ENCODE data around the gene SH3GL1.

Gene SH3GL1

DNA sequence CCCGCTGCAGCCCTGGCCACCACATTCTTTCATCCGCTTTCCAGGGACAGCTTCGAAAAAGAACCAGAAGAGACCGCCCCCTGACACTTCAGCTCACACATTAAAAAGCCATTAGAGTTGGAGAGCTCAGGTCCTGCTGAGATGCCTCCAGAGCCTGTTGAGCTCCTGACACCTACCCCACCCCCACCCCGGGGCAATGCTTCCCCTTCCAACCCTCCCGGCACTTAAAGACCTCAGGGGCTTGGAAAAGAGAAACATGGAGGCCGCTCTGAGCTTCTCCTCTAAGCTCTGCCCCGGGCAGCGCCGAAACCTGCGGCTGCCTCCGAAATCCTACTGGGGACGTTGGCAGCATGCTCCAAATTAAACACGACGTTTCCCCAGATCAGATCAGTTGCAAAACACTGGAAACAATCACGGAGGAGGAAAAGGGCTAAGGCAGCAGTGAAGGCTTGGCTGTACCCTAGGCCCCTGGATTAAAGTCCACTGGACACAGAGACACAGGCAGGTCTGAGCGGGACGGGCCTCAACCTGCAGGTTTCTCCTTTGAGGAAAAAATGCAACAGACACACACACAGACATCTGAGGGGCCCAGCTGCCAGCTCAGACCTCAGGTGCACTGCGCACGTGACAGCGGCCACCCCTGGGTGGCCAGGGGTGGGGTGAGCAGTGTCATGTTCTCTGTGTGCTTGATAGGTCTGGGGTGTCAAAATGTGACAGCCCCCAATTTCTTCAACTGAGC is 9.6 kb downstream of the SH3GL1 start:
- TF ChIP-seq, protein P1, sequence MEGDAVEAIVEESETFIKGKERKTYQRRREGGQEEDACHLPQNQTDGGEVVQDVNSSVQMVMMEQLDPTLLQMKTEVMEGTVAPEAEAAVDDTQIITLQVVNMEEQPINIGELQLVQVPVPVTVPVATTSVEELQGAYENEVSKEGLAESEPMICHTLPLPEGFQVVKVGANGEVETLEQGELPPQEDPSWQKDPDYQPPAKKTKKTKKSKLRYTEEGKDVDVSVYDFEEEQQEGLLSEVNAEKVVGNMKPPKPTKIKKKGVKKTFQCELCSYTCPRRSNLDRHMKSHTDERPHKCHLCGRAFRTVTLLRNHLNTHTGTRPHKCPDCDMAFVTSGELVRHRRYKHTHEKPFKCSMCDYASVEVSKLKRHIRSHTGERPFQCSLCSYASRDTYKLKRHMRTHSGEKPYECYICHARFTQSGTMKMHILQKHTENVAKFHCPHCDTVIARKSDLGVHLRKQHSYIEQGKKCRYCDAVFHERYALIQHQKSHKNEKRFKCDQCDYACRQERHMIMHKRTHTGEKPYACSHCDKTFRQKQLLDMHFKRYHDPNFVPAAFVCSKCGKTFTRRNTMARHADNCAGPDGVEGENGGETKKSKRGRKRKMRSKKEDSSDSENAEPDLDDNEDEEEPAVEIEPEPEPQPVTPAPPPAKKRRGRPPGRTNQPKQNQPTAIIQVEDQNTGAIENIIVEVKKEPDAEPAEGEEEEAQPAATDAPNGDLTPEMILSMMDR (IDR thresholded peaks at IDR 0.05; ENCODE audit: low read depth, low read length), result no peak
- Histone ChIP-seq H3K4me3 (ENCODE audit: low read depth, low read length) (no peak overlapping the region), H3K9me3 (ENCODE audit: severe bottlenecking) (no peaks in the 10 kb centered on the region), H3K27me3 (ENCODE audit: insufficient read depth, low read depth, severe bottlenecking) (no peaks in the 10 kb centered on the region), H3K36me3 (peaks cover 50% of the 10 kb centered on the region), H3K27ac (peak overlapping the region; percentile 63)
- DNase-seq, result peak; percentile 53

DNA sequence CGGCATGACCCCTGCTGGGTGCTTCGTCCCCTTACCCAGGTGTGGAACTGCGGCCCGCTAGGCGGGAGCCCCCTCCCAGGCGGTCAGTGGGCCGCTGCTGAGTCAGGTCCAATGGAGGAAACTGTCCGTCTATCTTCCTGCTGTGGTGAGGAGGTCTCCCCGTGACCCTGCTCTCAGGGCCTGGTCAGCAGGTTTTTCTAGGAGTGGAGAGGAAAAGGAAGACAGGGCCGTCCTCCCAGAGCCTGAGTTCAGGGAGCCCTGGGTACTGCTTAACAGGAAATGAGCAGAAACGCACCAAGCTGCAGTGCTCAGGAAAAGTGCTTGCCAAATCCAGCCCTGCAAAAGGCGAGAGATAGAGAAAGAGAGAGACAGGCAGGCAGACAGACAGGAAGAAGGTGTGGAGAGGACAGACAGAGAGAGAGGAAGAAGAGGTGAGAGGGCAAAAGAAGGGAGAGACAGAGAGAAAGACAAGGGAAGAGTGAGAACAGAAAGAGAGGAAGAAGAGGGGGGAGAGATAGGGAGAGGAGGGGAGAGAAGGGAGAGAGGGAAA is 10.3 kb downstream of the SH3GL1 start:
- no peak for DNase-seq
- peak overlapping the region; percentile 63 for H3K27ac ChIP-seq
- peaks cover 44% of the 10 kb centered on the region for H3K36me3 ChIP-seq
- TF ChIP-seq, protein P1 (IDR thresholded peaks at IDR 0.05; ENCODE audit: low read depth, low read length), result no peak
- no peak overlapping the region for H3K4me3 ChIP-seq (ENCODE audit: low read depth, low read length)
- H3K9me3 ChIP-seq (ENCODE audit: severe bottlenecking), result no peaks in the 10 kb centered on the region
- H3K27me3 ChIP-seq (ENCODE audit: insufficient read depth, low read depth, severe bottlenecking), result no peaks in the 10 kb centered on the region

DNA sequence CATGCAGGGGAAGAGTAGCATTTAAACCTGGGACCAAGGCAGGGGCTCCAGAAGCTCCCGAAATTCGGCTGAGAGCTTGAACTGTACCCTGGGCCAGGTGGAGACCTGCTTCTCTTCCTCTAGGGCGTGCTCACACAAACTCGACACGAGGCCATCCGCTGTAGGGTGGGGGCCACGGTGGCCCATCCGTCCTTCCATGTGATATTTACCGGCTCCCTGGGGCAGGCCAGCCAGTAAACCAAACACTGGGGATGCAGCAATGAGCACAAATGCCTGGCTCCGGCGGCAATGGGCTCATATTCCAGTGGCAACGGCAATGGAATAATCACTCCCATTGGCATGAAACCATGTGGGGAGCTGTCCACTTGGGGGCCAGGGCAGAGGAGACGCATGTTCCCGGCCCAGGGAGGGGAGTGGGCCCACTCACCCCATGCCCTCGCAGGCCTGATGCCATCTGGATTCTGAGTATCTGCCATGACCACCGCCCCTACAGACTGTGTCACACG is 10.8 kb downstream of the SH3GL1 start:
- no peak for DNase-seq

DNA sequence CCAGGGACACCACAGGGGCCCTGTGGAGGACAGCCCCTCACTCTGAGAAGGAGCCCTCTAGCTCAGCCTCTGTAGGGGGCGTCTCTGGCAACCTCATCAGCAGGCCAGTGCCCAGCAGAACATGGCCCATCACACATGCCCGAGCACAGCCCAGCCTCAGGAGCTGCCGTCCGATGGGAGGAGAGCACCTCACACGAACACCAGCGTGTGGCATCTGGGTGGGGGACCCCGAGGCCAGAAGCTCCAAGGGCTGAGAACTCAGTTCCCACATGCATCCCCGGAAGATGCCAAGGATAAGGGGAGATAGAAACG is 11.3 kb downstream of the SH3GL1 start:
- no peak overlapping the region for H3K4me3 ChIP-seq (ENCODE audit: low read depth, low read length)
- no peak overlapping the region for H3K27ac ChIP-seq
- DNase-seq, result no peak
- no peaks in the 10 kb centered on the region for H3K27me3 ChIP-seq (ENCODE audit: insufficient read depth, low read depth, severe bottlenecking)
- no peaks in the 10 kb centered on the region for H3K9me3 ChIP-seq (ENCODE audit: severe bottlenecking)
- peaks cover 37% of the 10 kb centered on the region for H3K36me3 ChIP-seq
- TF ChIP-seq, protein P1 (IDR thresholded peaks at IDR 0.05; ENCODE audit: low read depth, low read length), result no peak

More for the DNA sequence above, 10.8 kb downstream of the SH3GL1 start:
- Histone ChIP-seq H3K9me3 (ENCODE audit: severe bottlenecking) (no peaks in the 10 kb centered on the region), H3K27me3 (ENCODE audit: insufficient read depth, low read depth, severe bottlenecking) (no peaks in the 10 kb centered on the region), H3K36me3 (peaks cover 40% of the 10 kb centered on the region), H3K4me3 (ENCODE audit: low read depth, low read length) (no peak overlapping the region), H3K27ac (peak overlapping the region; percentile 63)
- TF ChIP-seq, protein P1 (IDR thresholded peaks at IDR 0.05; ENCODE audit: low read depth, low read length), result no peak

DNA sequence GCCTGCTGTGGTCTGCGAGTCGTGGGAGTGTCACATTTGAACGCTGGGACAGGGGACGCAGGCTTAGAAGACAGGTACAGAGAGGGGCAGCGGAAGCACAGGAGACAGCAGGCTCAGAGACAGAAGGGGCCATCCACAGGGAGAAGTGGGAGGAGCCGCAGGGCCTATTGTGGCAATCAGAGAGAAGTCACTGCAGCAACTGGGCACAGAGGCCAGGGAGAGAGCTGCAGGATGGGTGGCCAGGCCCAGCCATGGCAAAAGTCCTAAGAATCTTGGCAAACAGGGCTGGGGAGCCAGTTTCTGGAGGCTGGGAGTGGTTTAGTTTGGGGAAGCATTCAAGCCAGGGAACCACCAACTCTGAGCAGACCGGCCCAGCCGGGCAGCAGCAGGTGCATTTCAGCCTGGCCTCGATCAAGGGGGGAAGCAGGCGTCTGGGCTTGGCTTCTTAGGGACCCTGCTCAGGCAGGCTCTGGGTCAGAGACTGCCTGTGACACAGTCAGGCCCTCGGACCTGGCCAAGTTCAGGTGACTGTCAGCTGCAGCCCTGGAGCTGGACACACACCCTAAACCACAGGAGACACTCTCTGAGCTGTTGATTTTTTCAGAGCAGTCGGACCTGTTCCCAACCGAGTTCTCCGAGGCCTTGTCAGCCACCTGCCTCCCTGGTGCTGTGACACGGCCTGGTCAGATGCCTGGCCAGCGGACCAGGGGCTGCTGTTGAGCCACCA is 11.8 kb downstream of the SH3GL1 start:
- Histone ChIP-seq H3K27ac (no peak overlapping the region), H3K4me3 (ENCODE audit: low read depth, low read length) (no peak overlapping the region), H3K9me3 (ENCODE audit: severe bottlenecking) (no peaks in the 10 kb centered on the region), H3K27me3 (ENCODE audit: insufficient read depth, low read depth, severe bottlenecking) (no peaks in the 10 kb centered on the region), H3K36me3 (peaks cover 42% of the 10 kb centered on the region)
- DNase-seq, result no peak
- TF ChIP-seq, protein P1 (IDR thresholded peaks at IDR 0.05; ENCODE audit: low read depth, low read length), result no peak
